ENCODE results near the gene CSF2.
A peak's percentile ranks its signal among the peaks of the same experiment; 100 is the strongest.

The CSF2 gene

GRCh38 chr5:132073231-132074013 is at the start of gene CSF2:
CSF2 (plus strand) TSS chr5:132073789; CDS start chr5:132073824, 35 bp downstream.
- no peak for DNase-seq

- no peak for DNase-seq
Observed at GRCh38 chr5:132024117-132024435, 49.5 kb upstream of the CSF2 start.

DNA sequence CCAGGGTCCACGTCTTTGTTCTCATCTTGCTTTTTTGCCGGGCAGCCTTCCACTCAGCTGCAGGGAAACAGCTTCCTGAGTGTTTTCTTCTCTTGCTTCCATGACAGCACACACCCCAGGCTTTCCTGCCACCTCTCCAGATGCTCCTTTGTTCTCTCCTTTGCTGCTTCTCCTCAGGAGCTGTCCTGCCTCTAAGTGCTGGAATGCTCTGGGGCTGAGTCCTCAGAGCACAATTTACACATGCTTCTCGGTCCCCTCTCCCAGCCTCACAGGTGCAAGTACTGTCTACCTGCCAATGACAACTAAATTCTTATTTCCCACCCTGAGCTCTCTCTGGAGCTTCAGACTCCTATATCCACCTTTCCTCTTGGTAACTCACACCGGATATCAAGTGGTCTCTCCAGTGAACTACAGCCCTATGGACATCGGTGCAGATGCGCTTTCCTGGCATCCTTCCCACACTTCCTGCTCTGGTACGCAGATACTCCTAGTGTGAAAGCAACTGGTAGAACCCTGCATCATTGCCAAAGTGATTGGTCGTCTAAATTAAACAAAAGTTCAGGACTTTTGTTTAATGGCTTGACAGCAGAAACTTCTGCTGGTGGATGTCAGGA is 48.7 kb upstream of the CSF2 start:
- no peak for DNase-seq

GRCh38 chr5:132025403-132025971 is 48.1 kb upstream of the CSF2 start:
- DNase-seq: no peak

GRCh38 chr5:132026516-132027008 is 47.0 kb upstream of the CSF2 start:
- DNase-seq: peak; percentile 61

DNA sequence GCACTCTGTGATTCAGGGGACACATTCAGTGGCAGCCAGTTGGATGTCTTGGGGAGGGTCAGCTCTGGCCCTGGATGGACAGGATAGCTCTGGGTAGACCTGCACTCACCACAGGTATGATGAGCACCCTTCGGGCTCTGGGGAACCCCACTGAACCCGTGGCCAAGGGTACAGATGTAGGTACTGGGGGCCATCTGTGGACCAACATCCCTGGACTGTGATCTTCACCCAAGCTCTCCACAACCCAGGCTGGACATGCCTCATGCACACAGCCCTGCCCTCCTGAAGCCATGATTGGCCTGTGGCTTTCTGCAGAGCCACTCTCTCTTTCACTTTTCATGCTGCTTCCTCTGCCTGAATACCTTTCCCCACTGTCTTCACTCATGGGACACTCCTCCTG is 46.6 kb upstream of the CSF2 start:
- no peak for DNase-seq

GRCh38 chr5:132029609-132030330 is 43.8 kb upstream of the CSF2 start:
- no peak for DNase-seq

GRCh38 chr5:132030610-132031009 is 43.0 kb upstream of the CSF2 start:
- no peak for DNase-seq

GRCh38 chr5:132032196-132032595 is 41.4 kb upstream of the CSF2 start:
- DNase-seq: no peak

DNA sequence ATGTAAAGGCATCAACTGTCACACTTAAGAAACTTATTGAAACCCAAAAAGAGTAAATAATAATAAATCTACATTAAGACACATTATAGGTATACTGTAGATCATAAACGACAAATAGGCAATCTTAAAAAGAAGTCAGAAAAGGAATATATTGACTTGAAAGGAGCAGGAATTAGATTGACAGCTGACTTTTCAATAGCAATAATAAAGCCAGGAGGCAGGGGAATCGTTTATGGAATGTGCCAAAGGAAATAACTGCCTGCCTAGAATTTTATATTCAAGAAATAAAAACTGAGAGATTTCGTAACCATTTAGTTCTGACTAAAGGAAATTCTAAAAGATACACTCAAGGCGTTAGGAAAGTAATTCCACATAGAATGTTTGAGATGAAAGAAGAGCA is 40.5 kb upstream of the CSF2 start:
- DNase-seq: no peak

GRCh38 chr5:132037353-132037752 is 36.2 kb upstream of the CSF2 start:
- no peak for DNase-seq

- DNase-seq: no peak
Observed at GRCh38 chr5:132044207-132044606, 29.4 kb upstream of the CSF2 start.

DNA sequence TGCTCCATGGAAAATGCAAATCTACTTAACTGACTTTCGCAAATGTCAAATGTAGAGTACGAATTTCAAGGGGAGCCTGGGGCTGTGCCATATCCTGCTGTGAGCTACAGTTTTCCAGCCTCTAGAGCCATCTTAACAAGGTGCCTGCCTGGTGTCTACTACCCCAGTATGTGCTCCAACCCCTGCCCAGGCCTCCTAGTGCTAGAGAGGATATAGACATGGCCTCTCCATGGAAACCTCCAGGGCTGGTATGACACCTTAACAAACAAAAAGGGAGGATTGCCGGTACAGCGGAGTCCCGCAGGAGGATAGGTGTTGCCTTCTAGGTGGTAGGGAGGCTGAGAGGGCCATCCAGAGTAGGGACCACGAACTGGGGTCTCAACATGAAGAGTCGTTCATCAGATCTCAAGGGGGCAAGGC is 26.7 kb upstream of the CSF2 start:
- no peak for DNase-seq

- no peak for DNase-seq
Observed at GRCh38 chr5:132049093-132049492, 24.5 kb upstream of the CSF2 start.

DNA sequence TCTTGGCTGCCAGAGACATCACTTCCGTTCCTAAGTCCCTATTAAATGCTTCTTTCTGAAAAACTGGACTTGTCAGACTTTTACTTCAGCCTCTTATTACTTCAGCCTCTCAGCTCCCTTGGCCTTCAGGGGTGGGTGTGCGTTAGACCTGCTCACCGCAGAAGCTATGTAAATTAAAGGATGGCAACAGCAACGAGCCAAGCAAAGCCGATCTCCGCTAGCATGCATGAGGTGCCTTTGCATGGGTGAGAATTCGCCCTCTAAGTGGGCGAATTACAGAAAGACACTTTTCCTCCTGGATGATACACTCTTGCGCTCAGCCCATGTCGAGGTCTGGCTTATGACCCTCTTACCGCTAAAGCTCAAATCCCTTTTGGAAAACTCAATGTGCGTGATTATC is 24.0 kb upstream of the CSF2 start:
- no peak for DNase-seq

- no peak for DNase-seq
Observed at GRCh38 chr5:132050136-132050535, 23.5 kb upstream of the CSF2 start.

GRCh38 chr5:132050661-132051552 is 22.7 kb upstream of the CSF2 start:
- no peak for DNase-seq

DNA sequence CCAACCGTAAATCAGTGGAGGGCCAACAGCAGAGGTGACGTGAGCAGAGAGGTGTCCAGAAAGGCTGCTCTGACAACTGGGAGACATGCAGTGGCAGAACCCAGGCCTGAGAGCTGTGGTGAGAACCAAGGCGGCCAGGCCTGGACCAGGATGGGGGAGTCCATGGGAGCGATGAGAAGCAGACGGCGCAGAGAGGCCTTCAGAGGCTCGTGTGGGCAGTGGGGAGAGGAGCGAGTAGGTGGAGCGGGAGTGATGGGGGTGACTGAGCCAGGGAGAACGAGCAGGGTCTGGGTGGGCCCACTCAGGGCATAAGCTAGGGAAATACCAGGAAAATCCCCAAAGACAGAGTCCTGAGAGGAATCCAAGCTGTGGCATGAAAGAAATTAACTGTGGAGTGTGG is 21.1 kb upstream of the CSF2 start:
- DNase-seq: no peak

GRCh38 chr5:132053483-132053882 is 20.1 kb upstream of the CSF2 start:
- DNase-seq: no peak

DNA sequence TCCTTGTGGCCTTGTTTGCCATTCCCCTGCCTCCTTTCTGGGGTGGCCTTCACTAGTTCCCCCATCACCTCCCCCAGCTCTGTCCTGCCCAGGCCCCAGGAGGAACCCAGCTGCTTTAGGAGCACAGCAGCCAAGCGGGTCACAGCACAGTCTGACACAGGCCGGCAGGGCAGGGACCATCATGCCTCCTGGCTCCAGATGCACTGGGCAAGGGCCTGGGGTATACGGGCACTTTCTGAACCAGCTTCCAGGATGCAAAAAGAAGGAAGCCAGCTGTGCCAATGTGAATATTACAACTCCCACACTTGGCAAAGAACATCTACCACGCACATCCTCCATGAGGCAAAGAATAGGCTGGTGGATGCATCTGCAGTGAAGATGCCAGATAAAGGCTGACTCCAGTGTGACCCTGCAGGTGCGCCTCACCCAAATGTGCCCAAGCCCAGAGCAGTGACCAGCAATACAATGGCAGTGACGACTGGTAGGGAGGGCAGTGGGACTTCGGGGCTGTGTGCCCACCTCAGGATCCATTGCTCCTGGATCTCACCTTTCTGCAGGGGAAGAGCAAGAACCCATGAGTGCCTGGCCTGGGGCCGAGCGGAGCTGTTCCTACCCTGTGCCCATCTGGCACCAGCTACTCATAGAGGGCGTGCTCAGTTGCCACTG is 19.4 kb upstream of the CSF2 start:
- no peak for DNase-seq

- no peak for DNase-seq
Observed at GRCh38 chr5:132054697-132055440, 18.7 kb upstream of the CSF2 start.

Data from stimulated activated CD4-positive, alpha-beta T cell treated with anti-CD3 and anti-CD28 coated beads, Interleukin-15, amount 100 ng/mL, for 24 hours (primary cell).